Stimulated activated CD4-positive, alpha-beta T cell treated with anti-CD3 and anti-CD28 coated beads, Interleukin-1b, Interleukin-23, amount 100 ng/mL, for 48 hours (primary cell): Measurements from ENCODE around the gene PPIH.
A peak's percentile ranks its signal among the peaks of the same experiment; 100 is the strongest.
"Not testable (repeated sequence)": the region's sequence is repeated elsewhere in the genome, so short reads cannot be mapped to it uniquely, and the experiment has no call there.

ENCODE experiments used
- DNase-seq: peaks from one replicate; pipeline ENCODE4 v3.0.0-alpha.2; 2020

The PPIH gene

GRCh38 chr1:42657981-42658876, at the start of gene PPIH:
Gene PPIH, plus strand, starts transcription at chr1:42658423. Its CDS starts 24 bp downstream, at chr1:42658447.
- DNase-seq, result peak; percentile 95

GRCh38 chr1:42613803-42614131, 44.5 kb upstream of the PPIH start:
- no peak for DNase-seq

GRCh38 chr1:42618866-42619265, 39.4 kb upstream of the PPIH start:
- DNase-seq, result no peak

- no peak for DNase-seq
Observed at GRCh38 chr1:42620307-42620706, 37.9 kb upstream of the PPIH start.

GRCh38 chr1:42621180-42621579, 37.0 kb upstream of the PPIH start:
- not testable (repeated sequence) for DNase-seq

GRCh38 chr1:42627205-42627604, 31.0 kb upstream of the PPIH start:
- not testable (repeated sequence) for DNase-seq

GRCh38 chr1:42639116-42639515, 19.1 kb upstream of the PPIH start:
- no peak for DNase-seq

- DNase-seq, result no peak
Observed at GRCh38 chr1:42646056-42646455, 12.2 kb upstream of the PPIH start.

- no peak for DNase-seq
Observed at GRCh38 chr1:42657201-42657600, 1.0 kb upstream of the PPIH start.

- no peak for DNase-seq
Observed at GRCh38 chr1:42658877-42659337, 684 bp downstream of the PPIH start.

- DNase-seq, result no peak
Observed at GRCh38 chr1:42660907-42661500, 2.8 kb downstream of the PPIH start.

- no peak for DNase-seq
Observed at GRCh38 chr1:42669936-42670335, 11.7 kb downstream of the PPIH start.

GRCh38 chr1:42670425-42670824, 12.2 kb downstream of the PPIH start:
- DNase-seq, result no peak

- DNase-seq, result no peak
Observed at GRCh38 chr1:42674214-42674613, 16.0 kb downstream of the PPIH start.

GRCh38 chr1:42674682-42675081, 16.5 kb downstream of the PPIH start:
- no peak for DNase-seq

- DNase-seq, result no peak
Observed at GRCh38 chr1:42675467-42675866, 17.2 kb downstream of the PPIH start.

GRCh38 chr1:42676534-42677087, 18.4 kb downstream of the PPIH start:
- DNase-seq, result no peak

- no peak for DNase-seq
Observed at GRCh38 chr1:42679364-42679983, 21.3 kb downstream of the PPIH start.

- no peak for DNase-seq
Observed at GRCh38 chr1:42680055-42680454, 21.8 kb downstream of the PPIH start.

- no peak for DNase-seq
Observed at GRCh38 chr1:42680921-42681683, 22.9 kb downstream of the PPIH start.

GRCh38 chr1:42681741-42682483, 23.7 kb downstream of the PPIH start, which contains the start of gene YBX1:
Gene YBX1, plus strand, starts transcription at chr1:42682418. Its CDS starts 148 bp downstream, at chr1:42682566.
- peak; percentile 95 for DNase-seq

- not testable (repeated sequence) for DNase-seq
Observed at GRCh38 chr1:42682484-42682738, 24.2 kb downstream of the PPIH start.
